ENCODE results near the gene SPATS2L.

Gene SPATS2L

DNA sequence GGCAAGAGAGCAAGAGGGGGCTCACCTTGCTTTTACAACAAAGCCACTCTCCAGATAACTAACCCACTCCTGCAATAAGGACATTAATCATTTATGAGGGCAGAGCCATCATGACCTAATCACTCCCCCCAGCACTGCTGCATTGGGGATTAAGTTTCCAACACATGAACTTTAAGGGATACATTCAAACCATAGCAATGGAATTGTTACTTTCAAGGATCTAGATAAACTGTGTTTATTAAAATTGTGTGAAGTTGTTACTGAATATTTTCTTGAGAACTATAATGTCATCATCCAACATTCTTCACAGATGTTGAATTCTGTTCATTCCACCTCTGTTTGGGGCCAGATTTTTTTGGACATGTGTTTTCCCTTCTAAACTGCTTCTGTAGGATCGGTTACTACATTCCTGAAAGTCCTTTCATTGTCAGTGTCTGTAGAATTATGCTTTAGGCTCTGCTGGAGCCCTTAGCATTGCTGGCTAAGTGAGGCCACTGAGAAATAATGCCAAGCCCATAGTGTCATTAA, 50.4 kb downstream of the SPATS2L start:
- Histone ChIP-seq H3K4me3 (ENCODE audit: insufficient read depth, low read depth, low read length, poor library complexity, severe bottlenecking) (no peak overlapping the region), H3K27me3 (replicated peaks; ENCODE audit: control insufficient read depth, insufficient read depth, low read length, poor library complexity, severe bottlenecking) (no peaks in the 10 kb centered on the region), H3K36me3 (ENCODE audit: control insufficient read depth, insufficient read depth, low read length) (no peaks in the 10 kb centered on the region), H3K9me3 (ENCODE audit: control insufficient read depth, low read length) (no peaks in the 10 kb centered on the region), H3K4me1 (ENCODE audit: control insufficient read depth, insufficient read depth, low read length, poor library complexity, severe bottlenecking) (no peaks in the 10 kb centered on the region), H3K27ac (ENCODE audit: insufficient read depth, low read length, poor library complexity, severe bottlenecking) (no peak overlapping the region)
- no peak for DNase-seq

DNA sequence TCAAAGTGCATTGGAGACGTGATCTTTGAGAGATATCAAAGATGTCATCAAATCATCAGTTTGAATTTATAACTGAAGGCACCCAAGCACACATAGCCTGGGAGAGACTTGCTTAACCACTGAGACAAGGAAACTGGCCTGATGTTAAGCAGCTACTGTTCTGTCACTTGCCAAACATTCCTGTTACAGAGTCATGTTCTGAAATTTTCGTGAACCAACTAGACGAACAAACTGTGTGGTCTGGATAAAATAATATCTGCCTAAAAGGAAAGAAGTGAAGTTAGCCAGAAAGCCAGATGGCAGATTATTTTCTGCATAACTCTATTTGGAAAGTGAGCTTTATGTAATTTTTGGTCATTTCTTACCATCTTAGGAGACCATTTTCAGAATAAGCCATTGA, 51.4 kb downstream of the SPATS2L start:
- Histone ChIP-seq H3K4me1 (ENCODE audit: control insufficient read depth, insufficient read depth, low read length, poor library complexity, severe bottlenecking) (no peaks in the 10 kb centered on the region), H3K36me3 (ENCODE audit: control insufficient read depth, insufficient read depth, low read length) (no peaks in the 10 kb centered on the region), H3K27ac (ENCODE audit: insufficient read depth, low read length, poor library complexity, severe bottlenecking) (no peak overlapping the region), H3K27me3 (replicated peaks; ENCODE audit: control insufficient read depth, insufficient read depth, low read length, poor library complexity, severe bottlenecking) (no peaks in the 10 kb centered on the region), H3K4me3 (ENCODE audit: insufficient read depth, low read depth, low read length, poor library complexity, severe bottlenecking) (no peak overlapping the region), H3K9me3 (ENCODE audit: control insufficient read depth, low read length) (no peaks in the 10 kb centered on the region)
- no peak for DNase-seq

DNA sequence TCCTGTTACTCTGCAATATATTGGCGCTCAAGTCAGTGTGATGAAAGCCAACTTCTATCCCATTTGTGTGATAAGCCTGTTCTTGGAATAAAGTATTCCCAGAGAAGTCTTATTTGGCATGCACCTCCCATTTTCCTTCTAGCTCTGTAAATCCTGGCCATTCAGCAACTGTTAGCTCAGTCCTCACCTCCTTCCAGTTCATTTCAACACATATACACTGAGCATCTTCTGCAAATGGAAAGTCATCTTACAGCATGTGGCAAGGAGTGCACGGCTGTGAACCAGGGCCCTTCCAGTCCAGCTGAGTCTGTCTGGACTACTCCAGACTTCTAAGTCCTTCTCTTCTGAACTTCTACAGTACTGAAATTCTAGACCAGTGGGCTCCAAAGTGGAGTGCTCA, 53.1 kb downstream of the SPATS2L start:
- Histone ChIP-seq H3K27me3 (replicated peaks; ENCODE audit: control insufficient read depth, insufficient read depth, low read length, poor library complexity, severe bottlenecking) (no peaks in the 10 kb centered on the region), H3K36me3 (ENCODE audit: control insufficient read depth, insufficient read depth, low read length) (no peaks in the 10 kb centered on the region), H3K4me1 (ENCODE audit: control insufficient read depth, insufficient read depth, low read length, poor library complexity, severe bottlenecking) (no peaks in the 10 kb centered on the region), H3K27ac (ENCODE audit: insufficient read depth, low read length, poor library complexity, severe bottlenecking) (no peak overlapping the region), H3K9me3 (ENCODE audit: control insufficient read depth, low read length) (no peaks in the 10 kb centered on the region), H3K4me3 (ENCODE audit: insufficient read depth, low read depth, low read length, poor library complexity, severe bottlenecking) (no peak overlapping the region)
- DNase-seq = no peak

DNA sequence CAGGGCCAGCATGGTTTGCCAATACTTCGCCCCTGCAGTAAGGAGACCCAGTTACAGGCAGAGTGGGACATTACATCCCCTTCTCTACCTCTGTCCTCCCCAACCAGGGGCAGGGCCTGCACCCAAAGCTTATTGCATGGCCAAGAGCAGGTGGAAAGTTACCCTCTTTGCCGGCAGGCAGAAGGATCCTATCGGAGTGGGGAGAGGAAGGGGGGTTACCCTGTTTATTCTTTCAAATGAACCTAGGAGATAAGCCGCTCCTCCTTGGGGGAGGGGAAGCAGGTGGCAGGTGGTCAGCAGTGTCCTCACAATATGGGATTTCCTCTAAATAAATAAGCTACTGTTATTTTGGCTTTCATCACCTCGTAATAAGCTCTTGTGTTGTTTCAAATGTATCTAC, 53.9 kb downstream of the SPATS2L start:
- no peak for DNase-seq
- no peak overlapping the region for H3K27ac ChIP-seq (ENCODE audit: insufficient read depth, low read length, poor library complexity, severe bottlenecking)
- no peaks in the 10 kb centered on the region for H3K36me3 ChIP-seq (ENCODE audit: control insufficient read depth, insufficient read depth, low read length)
- H3K27me3 ChIP-seq (replicated peaks; ENCODE audit: control insufficient read depth, insufficient read depth, low read length, poor library complexity, severe bottlenecking) = no peaks in the 10 kb centered on the region
- H3K4me1 ChIP-seq (ENCODE audit: control insufficient read depth, insufficient read depth, low read length, poor library complexity, severe bottlenecking) = no peaks in the 10 kb centered on the region
- H3K9me3 ChIP-seq (ENCODE audit: control insufficient read depth, low read length) = no peaks in the 10 kb centered on the region
- no peak overlapping the region for H3K4me3 ChIP-seq (ENCODE audit: insufficient read depth, low read depth, low read length, poor library complexity, severe bottlenecking)

DNA sequence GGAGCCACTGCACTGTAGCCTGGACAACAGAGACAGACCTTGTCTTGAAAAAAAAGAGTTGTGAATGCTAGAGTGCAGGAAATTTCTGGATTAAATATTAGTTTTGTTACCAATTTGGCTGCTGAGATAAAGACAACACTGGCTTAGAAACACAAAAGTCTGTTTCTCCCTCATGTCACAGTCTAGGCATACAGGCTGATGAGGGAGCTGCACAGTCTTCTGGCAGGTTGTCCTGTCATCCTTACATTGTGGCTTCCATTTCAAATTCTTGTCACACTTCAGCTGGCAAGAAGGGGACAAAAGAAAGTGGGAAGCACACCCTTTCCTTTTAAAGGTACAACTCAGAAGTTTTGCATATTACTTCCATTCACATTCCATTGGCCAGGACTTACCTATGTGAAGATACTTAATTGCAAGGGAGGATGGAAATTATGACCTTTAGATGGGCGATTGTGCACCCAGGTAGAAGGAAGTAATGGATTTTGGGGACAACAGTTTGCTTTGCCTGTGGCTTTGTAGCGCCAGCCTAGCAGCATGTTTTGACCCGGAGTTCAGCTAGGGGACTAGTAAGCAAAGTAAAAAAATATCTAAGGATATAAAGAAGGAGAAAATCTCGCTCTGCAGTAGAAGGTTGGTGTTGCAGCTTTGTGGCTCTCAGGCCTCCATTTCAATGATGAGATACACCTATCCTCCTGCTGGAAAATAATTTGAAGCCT, 55.9 kb downstream of the SPATS2L start:
- H3K27ac ChIP-seq (ENCODE audit: insufficient read depth, low read length, poor library complexity, severe bottlenecking) = no peak overlapping the region
- DNase-seq = no peak

DNA sequence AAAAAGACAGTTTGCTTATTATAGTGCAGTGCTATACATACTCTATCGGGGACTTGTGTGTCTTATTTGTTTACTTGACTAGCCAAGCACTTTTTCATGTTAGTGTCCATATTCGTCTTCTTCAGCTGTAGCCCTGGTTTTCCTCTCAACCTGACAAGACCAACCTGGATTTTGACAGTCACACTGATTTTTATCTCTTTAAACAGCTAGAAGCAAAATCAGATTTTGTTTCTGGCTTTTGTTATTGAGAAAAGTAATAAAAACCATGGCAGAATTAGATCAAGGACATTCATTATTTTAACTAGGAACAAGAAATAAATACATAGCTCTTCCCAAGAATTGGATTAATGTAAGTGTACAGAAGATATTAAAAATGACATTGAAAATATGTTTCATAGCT, 56.8 kb downstream of the SPATS2L start:
- no peak overlapping the region for H3K27ac ChIP-seq (ENCODE audit: insufficient read depth, low read length, poor library complexity, severe bottlenecking)
- no peaks in the 10 kb centered on the region for H3K9me3 ChIP-seq (ENCODE audit: control insufficient read depth, low read length)
- H3K4me1 ChIP-seq (ENCODE audit: control insufficient read depth, insufficient read depth, low read length, poor library complexity, severe bottlenecking) = no peaks in the 10 kb centered on the region
- DNase-seq = no peak
- H3K4me3 ChIP-seq (ENCODE audit: insufficient read depth, low read depth, low read length, poor library complexity, severe bottlenecking) = no peak overlapping the region
- no peaks in the 10 kb centered on the region for H3K27me3 ChIP-seq (replicated peaks; ENCODE audit: control insufficient read depth, insufficient read depth, low read length, poor library complexity, severe bottlenecking)
- H3K36me3 ChIP-seq (ENCODE audit: control insufficient read depth, insufficient read depth, low read length) = no peaks in the 10 kb centered on the region

More for the DNA sequence above, 55.9 kb downstream of the SPATS2L start:
- no peak overlapping the region for H3K4me3 ChIP-seq (ENCODE audit: insufficient read depth, low read depth, low read length, poor library complexity, severe bottlenecking)
- no peaks in the 10 kb centered on the region for H3K4me1 ChIP-seq (ENCODE audit: control insufficient read depth, insufficient read depth, low read length, poor library complexity, severe bottlenecking)
- H3K36me3 ChIP-seq (ENCODE audit: control insufficient read depth, insufficient read depth, low read length) = no peaks in the 10 kb centered on the region
- no peaks in the 10 kb centered on the region for H3K9me3 ChIP-seq (ENCODE audit: control insufficient read depth, low read length)
- no peaks in the 10 kb centered on the region for H3K27me3 ChIP-seq (replicated peaks; ENCODE audit: control insufficient read depth, insufficient read depth, low read length, poor library complexity, severe bottlenecking)

DNA sequence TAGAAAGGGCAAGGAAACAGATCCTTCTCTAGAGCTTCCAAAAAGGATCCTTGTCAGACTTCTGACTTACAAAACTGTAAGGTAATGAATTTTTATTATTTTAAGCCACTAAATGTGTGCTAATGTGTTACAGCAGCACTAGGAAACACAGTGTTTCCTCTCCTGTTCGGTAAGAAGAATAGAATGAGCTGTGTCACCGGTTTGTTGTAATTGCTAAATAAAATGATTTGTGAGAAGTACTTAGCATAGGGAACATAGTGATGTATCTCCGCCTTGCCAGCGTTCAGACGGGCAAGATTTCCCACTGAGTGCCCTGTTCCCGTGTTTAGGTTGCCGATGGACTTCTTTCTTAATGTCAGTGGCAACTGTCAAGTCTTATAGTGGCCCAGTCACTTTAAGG, 57.6 kb downstream of the SPATS2L start:
- no peaks in the 10 kb centered on the region for H3K27me3 ChIP-seq (replicated peaks; ENCODE audit: control insufficient read depth, insufficient read depth, low read length, poor library complexity, severe bottlenecking)
- H3K4me3 ChIP-seq (ENCODE audit: insufficient read depth, low read depth, low read length, poor library complexity, severe bottlenecking) = no peak overlapping the region
- H3K36me3 ChIP-seq (ENCODE audit: control insufficient read depth, insufficient read depth, low read length) = no peaks in the 10 kb centered on the region
- DNase-seq = no peak
- H3K27ac ChIP-seq (ENCODE audit: insufficient read depth, low read length, poor library complexity, severe bottlenecking) = no peak overlapping the region
- no peaks in the 10 kb centered on the region for H3K4me1 ChIP-seq (ENCODE audit: control insufficient read depth, insufficient read depth, low read length, poor library complexity, severe bottlenecking)
- no peaks in the 10 kb centered on the region for H3K9me3 ChIP-seq (ENCODE audit: control insufficient read depth, low read length)

DNA sequence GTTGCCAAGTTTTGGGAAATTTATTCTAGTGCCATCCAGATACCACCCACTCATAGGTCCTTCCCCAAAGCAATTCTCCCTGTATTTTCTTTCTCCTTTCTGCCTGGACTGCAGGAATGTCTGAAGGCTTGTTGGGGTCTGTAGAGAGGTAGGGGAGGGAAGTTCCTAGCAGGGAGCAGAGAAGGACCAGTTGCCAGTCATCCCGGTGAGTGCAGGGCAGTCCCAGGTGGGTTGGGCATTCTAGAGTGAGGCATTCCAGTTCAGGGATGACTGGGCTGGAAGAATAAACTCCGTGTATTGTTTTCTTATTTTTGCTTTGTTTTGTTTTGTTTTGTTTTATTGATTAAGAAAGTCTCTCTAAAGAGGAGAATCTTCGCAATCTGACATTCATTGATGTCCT, 58.1 kb downstream of the SPATS2L start:
- Histone ChIP-seq H3K36me3 (ENCODE audit: control insufficient read depth, insufficient read depth, low read length) (no peaks in the 10 kb centered on the region), H3K27ac (ENCODE audit: insufficient read depth, low read length, poor library complexity, severe bottlenecking) (no peak overlapping the region), H3K4me1 (ENCODE audit: control insufficient read depth, insufficient read depth, low read length, poor library complexity, severe bottlenecking) (no peaks in the 10 kb centered on the region), H3K27me3 (replicated peaks; ENCODE audit: control insufficient read depth, insufficient read depth, low read length, poor library complexity, severe bottlenecking) (no peaks in the 10 kb centered on the region), H3K9me3 (ENCODE audit: control insufficient read depth, low read length) (no peaks in the 10 kb centered on the region), H3K4me3 (ENCODE audit: insufficient read depth, low read depth, low read length, poor library complexity, severe bottlenecking) (no peak overlapping the region)
- DNase-seq = no peak

DNA sequence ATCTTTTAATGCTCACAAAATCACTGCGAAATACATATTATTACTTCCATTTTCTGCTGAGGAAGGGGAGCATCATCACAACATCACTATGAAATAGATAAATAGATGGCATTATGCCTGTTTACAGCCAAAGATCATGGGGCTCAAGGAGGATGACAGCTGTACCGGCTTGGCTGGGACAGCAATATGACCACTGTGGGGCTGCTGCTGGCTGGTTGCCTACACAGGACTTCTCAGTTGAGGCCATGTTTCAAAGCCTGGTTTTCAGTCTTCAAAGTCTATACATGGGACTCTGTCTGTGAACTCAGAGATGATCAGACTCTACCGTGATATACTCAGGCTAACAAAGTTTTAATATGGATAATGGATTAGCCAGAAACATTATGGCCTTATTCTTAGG, 58.7 kb downstream of the SPATS2L start:
- Histone ChIP-seq H3K27ac (ENCODE audit: insufficient read depth, low read length, poor library complexity, severe bottlenecking) (no peak overlapping the region), H3K36me3 (ENCODE audit: control insufficient read depth, insufficient read depth, low read length) (no peaks in the 10 kb centered on the region), H3K4me1 (ENCODE audit: control insufficient read depth, insufficient read depth, low read length, poor library complexity, severe bottlenecking) (no peaks in the 10 kb centered on the region), H3K4me3 (ENCODE audit: insufficient read depth, low read depth, low read length, poor library complexity, severe bottlenecking) (no peak overlapping the region), H3K9me3 (ENCODE audit: control insufficient read depth, low read length) (no peaks in the 10 kb centered on the region), H3K27me3 (replicated peaks; ENCODE audit: control insufficient read depth, insufficient read depth, low read length, poor library complexity, severe bottlenecking) (no peaks in the 10 kb centered on the region)
- DNase-seq = no peak

DNA sequence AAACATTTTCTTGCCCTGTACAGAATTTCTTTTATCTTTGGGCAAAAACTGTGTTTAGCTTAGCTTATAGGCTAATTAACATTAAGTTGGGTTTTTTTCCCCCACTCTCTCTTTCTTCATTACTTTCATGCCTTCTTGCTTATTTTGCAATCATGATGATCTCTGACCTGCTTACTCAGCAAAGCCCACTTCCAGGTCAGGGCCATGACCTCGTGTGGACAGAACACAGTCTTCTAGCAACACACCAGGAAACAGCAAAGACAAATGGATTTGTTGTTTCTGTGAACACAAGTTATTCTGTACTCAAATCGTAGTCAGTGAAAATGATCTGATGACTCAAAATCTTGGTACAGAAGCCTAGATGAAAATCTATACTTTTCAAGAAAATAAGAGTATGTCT, 60.7 kb downstream of the SPATS2L start:
- DNase-seq = no peak
- Histone ChIP-seq H3K27ac (ENCODE audit: insufficient read depth, low read length, poor library complexity, severe bottlenecking) (no peak overlapping the region), H3K4me1 (ENCODE audit: control insufficient read depth, insufficient read depth, low read length, poor library complexity, severe bottlenecking) (no peaks in the 10 kb centered on the region), H3K4me3 (ENCODE audit: insufficient read depth, low read depth, low read length, poor library complexity, severe bottlenecking) (no peak overlapping the region), H3K36me3 (ENCODE audit: control insufficient read depth, insufficient read depth, low read length) (no peaks in the 10 kb centered on the region), H3K9me3 (ENCODE audit: control insufficient read depth, low read length) (no peaks in the 10 kb centered on the region), H3K27me3 (replicated peaks; ENCODE audit: control insufficient read depth, insufficient read depth, low read length, poor library complexity, severe bottlenecking) (no peaks in the 10 kb centered on the region)

All from effector memory CD4-positive, alpha-beta T cell (primary cell).